Sigmoid colon (tissue), 7 donors: ENCODE results near the gene SIRT4. TPM values are rescaled to one million over a fixed set of nuclear protein-coding genes. Genes with fewer than 3 reads are reported as not detected.

Experiments used
- DNase-seq: peaks from one replicate; pipeline ENCODE4 v3.0.0-alpha.2; 2019
- H3K27ac ChIP-seq, 4 donors: fragments of 200-600 bp; sonication (generic); one replicate each; pipeline ENCODE4 v1.5.1; 2016 to 2019; ENCODE audit warnings: mild to moderate bottlenecking in 1 of 4
- H3K27me3 ChIP-seq, 3 donors: fragments of 200-600 bp; sonication (generic); one replicate each; pipeline ENCODE4 v1.5.1; 2019; ENCODE audit warnings: mild to moderate bottlenecking in 1 of 3
- H3K36me3 ChIP-seq, 4 donors: fragments of 200-600 bp; sonication (generic); one replicate each; pipeline ENCODE4 v1.5.1; 2016 to 2019
- H3K4me1 ChIP-seq, 4 donors: fragments of 200-600 bp; sonication (generic); one replicate each; pipeline ENCODE4 v1.5.1; 2017 to 2019
- H3K4me3 ChIP-seq, 4 donors: fragments of 200-600 bp; sonication (generic); one replicate each; pipeline ENCODE4 v1.5.1; 2017 to 2019; ENCODE audit warnings: mild to moderate bottlenecking in 2 of 4, moderate library complexity in 1 of 4
- H3K9me3 ChIP-seq, 4 donors: fragments of 200-600 bp in 3 of 4; sonication (generic) in 3 of 4; one replicate each; pipeline versions ENCODE4 v1.5.1 to v1.6.1; 2013 to 2019
- EP300 ChIP-seq, 4 donors: sonication (generic); formaldehyde crosslinking; IDR thresholded peaks; one replicate each; pipeline ENCODE4 v1.6.1; 2017; ENCODE audit warnings: antibody characterized with exemption in 4 of 4
- POLR2A ChIP-seq, 2 donors: fragments of 450-650 bp; IDR thresholded peaks; one replicate each; pipeline ENCODE4 v1.6.1; 2016; ENCODE audit warnings: antibody characterized with exemption in 2 of 2, mild to moderate bottlenecking in 2 of 2, moderate library complexity in 2 of 2
- POLR2AphosphoS5 ChIP-seq, 4 donors: sonication (generic); formaldehyde crosslinking; IDR thresholded peaks; one replicate each; pipeline ENCODE4 v1.6.1; 2017; ENCODE audit warnings: antibody characterized with exemption in 4 of 4
- WGBS, 2 donors: extraction: QIAGEN DNeasy Blood & Tissue Kit; methylation state at CpG; one replicate each; pipeline ENCODE4 v1.1.7; 2013; 5-methylcytosine and 5-hydroxymethylcytosine counted together
- intact Hi-C: fragments of 100-400 bp; cut with DNase I; formaldehyde crosslinking; loops from one replicate; pipeline ENCODE4 v1.15.1; 2023
- polyA plus RNA-seq, 3 donors: library from polyadenylated mRNA; stranded (reverse); fragments of 200-250 nt; gene quantifications; one replicate each; pipeline ENCODE4 v1.2.3, GENCODE V29; 2013
- total RNA-seq, 4 donors: library from RNA; depleted of rRNA; stranded (reverse); fragments of >200 nt; gene quantifications; one replicate each; pipeline ENCODE4 v1.1.0, GENCODE V29; 2016
- TF ChIP-seq, protein P1 (sequence below), 4 experiments: fragments of 450-650 bp in 3 of 4; fragments of 200-600 bp in 1 of 4; IDR thresholded peaks; one replicate each; pipeline ENCODE4 v1.5.1; 2016 to 2019; ENCODE audit warnings: antibody characterized with exemption in 4 of 4, mild to moderate bottlenecking in 3 of 4, moderate library complexity in 2 of 4
- donor health status: healthy with polysubstance abuse.
- donor health status: Bipolar disorder and iron deficiency.
- donor health status: healthy.

SIRT4 gene
- total and polyA plus RNA-seq, 7 donors, result 0.69 to 3.6 (median 2.8) TPM

DNA sequence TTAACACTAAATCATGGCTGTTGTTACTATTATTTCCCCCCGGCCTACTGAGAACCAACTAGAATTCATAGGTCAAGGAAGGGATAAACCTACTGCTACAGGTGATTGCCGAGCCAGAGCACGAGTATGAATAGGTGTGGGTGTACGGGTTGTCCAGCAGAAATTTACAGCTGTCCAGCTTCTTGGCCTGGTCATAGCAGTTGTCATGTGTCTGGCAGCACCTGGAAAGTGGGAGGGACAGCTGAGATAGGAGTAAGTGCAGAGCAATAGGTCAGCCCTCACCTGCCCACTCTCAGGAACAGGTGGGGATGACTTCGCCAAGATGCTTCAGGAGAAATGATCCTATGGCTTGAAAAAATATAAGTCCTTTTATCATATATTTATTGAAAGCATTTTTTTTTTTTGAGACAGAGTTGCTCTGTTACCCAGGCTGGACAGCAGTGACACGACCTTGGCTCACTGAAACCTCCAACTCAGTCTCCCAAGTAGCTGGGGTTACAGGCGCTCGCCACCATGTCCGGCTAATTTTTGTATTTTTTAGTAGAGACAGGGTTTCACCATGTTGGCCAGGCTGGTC lies 22.8 kb downstream of the SIRT4 start:
- Histone ChIP-seq H3K27me3 (no peaks in the 10 kb centered on the region), H3K4me1 (peaks cover 0 to 7% (median 2%) of the 10 kb centered on the region in 4 donors), H3K36me3 (no peaks in the 10 kb centered on the region), H3K27ac (no peak overlapping the region), H3K4me3 (no peak overlapping the region), H3K9me3 (no peaks in the 10 kb centered on the region)
- 65 to 79% methylated on average over 9 of the region's 9 CpGs for WGBS, 2 donors
- intact Hi-C loops, result no loop called here
- TF ChIP-seq EP300 (IDR thresholded peaks at IDR 0.05), result no peak
- TF ChIP-seq, protein P1, sequence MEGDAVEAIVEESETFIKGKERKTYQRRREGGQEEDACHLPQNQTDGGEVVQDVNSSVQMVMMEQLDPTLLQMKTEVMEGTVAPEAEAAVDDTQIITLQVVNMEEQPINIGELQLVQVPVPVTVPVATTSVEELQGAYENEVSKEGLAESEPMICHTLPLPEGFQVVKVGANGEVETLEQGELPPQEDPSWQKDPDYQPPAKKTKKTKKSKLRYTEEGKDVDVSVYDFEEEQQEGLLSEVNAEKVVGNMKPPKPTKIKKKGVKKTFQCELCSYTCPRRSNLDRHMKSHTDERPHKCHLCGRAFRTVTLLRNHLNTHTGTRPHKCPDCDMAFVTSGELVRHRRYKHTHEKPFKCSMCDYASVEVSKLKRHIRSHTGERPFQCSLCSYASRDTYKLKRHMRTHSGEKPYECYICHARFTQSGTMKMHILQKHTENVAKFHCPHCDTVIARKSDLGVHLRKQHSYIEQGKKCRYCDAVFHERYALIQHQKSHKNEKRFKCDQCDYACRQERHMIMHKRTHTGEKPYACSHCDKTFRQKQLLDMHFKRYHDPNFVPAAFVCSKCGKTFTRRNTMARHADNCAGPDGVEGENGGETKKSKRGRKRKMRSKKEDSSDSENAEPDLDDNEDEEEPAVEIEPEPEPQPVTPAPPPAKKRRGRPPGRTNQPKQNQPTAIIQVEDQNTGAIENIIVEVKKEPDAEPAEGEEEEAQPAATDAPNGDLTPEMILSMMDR (IDR thresholded peaks at IDR 0.05), result no peak
- no peak for TF ChIP-seq POLR2AphosphoS5 (IDR thresholded peaks at IDR 0.05)
- no peak for TF ChIP-seq POLR2A (IDR thresholded peaks at IDR 0.05)
- DNase-seq, result no peak

DNA sequence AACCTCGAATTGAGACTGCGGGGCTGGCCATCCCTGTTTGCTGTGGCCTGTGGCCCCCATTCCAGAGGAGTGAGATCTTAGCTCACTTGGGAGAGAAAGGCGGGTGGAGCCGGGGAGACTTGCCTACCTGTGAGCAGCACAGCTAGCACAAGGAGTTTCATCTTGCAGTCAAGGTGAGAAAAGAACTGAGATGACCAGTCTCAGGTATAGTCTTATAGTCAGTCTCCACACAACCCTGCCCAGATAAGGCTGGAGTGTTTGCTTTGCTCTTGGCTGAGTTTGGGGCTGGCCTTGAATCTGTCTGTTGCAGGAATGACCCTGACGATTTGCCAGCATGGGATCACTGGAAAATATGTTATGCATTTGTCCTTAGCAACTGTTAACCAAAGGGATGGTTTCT lies 25.5 kb downstream of the SIRT4 start, which contains the start of gene PLA2G1B:
TSS of gene PLA2G1B (minus strand) at position 187 of the 400 bp plus-strand sequence. CDS start at position 161, 26 bp downstream.
- Histone ChIP-seq H3K27me3 (no peaks in the 10 kb centered on the region), H3K4me3 (no peak within 1 kb of the TSS), H3K4me1 (peaks cover 0 to 7% (median 2%) of the 10 kb centered on the region in 4 donors), H3K27ac (no peak within 1 kb of the TSS), H3K9me3 (no peaks in the 10 kb centered on the region), H3K36me3 (no peaks in the 10 kb centered on the region)
- DNase-seq, result no peak
- intact Hi-C loops, result no loop called here
- no peak for TF ChIP-seq POLR2AphosphoS5 (IDR thresholded peaks at IDR 0.05)
- no peak for TF ChIP-seq EP300 (IDR thresholded peaks at IDR 0.05)
- no peak for TF ChIP-seq POLR2A (IDR thresholded peaks at IDR 0.05)
- TF ChIP-seq, protein P1 (IDR thresholded peaks at IDR 0.05), result no peak
- 73 to 83% methylated on average over 5 of the region's 5 CpGs for WGBS, 2 donors

DNA sequence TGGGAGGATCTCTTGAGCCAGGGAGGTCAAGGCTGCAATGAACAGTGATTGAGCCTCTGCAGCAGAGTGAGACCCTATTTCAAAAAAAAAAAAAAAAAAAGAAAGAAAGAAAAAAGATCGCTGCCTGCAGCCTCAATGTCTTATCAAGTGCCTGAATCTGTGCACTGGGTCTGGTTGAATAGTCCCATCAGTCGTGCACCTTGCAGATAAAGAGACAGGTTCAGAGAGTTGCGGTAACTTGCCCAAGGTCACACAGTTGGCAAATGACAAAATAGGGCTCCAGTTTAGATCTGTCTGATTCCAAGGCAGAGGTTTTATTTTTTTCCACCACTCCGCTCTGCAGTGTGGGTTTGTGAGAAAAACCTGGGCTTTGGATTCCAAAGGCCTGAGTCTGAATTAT lies 26.1 kb downstream of the SIRT4 start:
- Histone ChIP-seq H3K9me3 (no peaks in the 10 kb centered on the region), H3K4me3 (no peak overlapping the region), H3K4me1 (peaks cover 0 to 7% (median 2%) of the 10 kb centered on the region in 4 donors), H3K27ac (no peak overlapping the region), H3K36me3 (no peaks in the 10 kb centered on the region), H3K27me3 (no peaks in the 10 kb centered on the region)
- WGBS, 2 donors, result 84 to 86% methylated on average over 4 of the region's 4 CpGs
- no peak for TF ChIP-seq EP300 (IDR thresholded peaks at IDR 0.05)
- TF ChIP-seq, protein P1 (IDR thresholded peaks at IDR 0.05), result no peak
- TF ChIP-seq POLR2A (IDR thresholded peaks at IDR 0.05), result no peak
- DNase-seq, result no peak
- intact Hi-C loops, result no loop called here

DNA sequence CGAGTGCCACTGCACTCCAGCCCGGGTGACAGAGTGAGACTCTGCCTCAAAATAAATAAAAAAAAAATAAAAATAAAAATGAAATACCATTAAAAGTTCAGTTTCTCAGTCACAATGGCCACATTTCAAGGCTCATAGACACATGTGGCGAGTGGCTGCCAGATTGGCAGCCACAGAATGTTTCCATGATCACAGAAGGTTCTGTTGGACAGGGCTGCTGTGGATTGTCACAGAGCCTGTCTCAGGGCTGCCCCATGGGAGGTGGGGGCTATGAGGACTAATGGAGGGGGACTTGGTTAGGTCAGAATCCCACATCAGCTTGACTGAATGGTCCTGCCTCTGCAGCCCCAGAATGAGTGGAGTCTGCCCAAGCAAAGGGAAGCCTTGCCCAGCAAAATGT lies 29.3 kb downstream of the SIRT4 start:
- intact Hi-C loops, result no loop called here
- Histone ChIP-seq H3K4me3 (no peak overlapping the region), H3K36me3 (no peaks in the 10 kb centered on the region), H3K9me3 (peaks cover 0 to 3% (median 0%) of the 10 kb centered on the region in 4 donors), H3K27me3 (no peaks in the 10 kb centered on the region), H3K4me1 (no peaks in the 10 kb centered on the region), H3K27ac (no peak overlapping the region)
- WGBS, 2 donors, result 58 to 72% methylated on average over 3 of the region's 3 CpGs
- DNase-seq, result no peak
- TF ChIP-seq EP300 (IDR thresholded peaks at IDR 0.05) (no peak), POLR2A (IDR thresholded peaks at IDR 0.05) (no peak)

DNA sequence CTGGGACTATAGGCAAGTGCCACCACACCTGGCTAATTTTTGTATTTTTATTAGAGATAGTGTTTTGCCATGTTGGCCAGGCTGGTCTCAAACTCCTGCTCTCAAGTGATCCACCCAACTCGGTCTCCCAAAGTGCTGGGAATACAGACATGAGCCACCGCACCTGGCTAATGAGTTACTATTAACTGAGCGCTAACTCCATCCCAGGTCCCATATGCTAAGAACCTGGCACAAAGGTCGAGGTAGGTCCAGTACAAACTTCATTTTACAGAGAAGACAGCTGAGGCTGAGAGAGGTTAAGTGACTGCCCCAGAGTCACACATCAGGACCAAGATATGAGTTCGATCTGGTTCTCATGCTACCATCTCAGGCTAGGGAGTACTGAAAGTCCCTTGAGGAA lies 29.9 kb downstream of the SIRT4 start:
- DNase-seq, result no peak
- H3K27ac ChIP-seq, result no peak overlapping the region
- 62 to 77% methylated on average over 5 of the region's 5 CpGs for WGBS, 2 donors
- H3K4me1 ChIP-seq, result no peaks in the 10 kb centered on the region
- H3K36me3 ChIP-seq, result no peaks in the 10 kb centered on the region
- TF ChIP-seq POLR2AphosphoS5 (IDR thresholded peaks at IDR 0.05), result no peak
- no peak for TF ChIP-seq EP300 (IDR thresholded peaks at IDR 0.05)
- TF ChIP-seq POLR2A (IDR thresholded peaks at IDR 0.05), result no peak
- TF ChIP-seq, protein P1 (IDR thresholded peaks at IDR 0.05), result no peak
- intact Hi-C loops, result no loop called here
- H3K9me3 ChIP-seq, result peaks cover 0 to 7% (median 0%) of the 10 kb centered on the region in 4 donors
- no peak overlapping the region for H3K4me3 ChIP-seq
- H3K27me3 ChIP-seq, result no peaks in the 10 kb centered on the region
